AG09309 (cell line): ENCODE measurements around the gene SMIM20.
"Not testable (repeated sequence)": the region's sequence is repeated elsewhere in the genome, so short reads cannot be mapped to it uniquely, and the experiment has no call there.

Source experiments
- DNase-seq: peaks from one replicate; pipeline ENCODE4 v3.0.0-alpha.2; 2010; ENCODE audit warnings: low read depth
- H3K4me3 ChIP-seq: 2 replicates; pipeline ENCODE4 v1.5.1; 2011; ENCODE audit warnings: mild to moderate bottlenecking, low read depth, low read length, moderate library complexity; ENCODE audit not compliant: control insufficient read depth
- CTCF ChIP-seq: IDR thresholded peaks from 2 replicates; pipeline ENCODE4 v1.5.1; 2011; ENCODE audit warnings: mild to moderate bottlenecking, low read depth, low read length, inconsistent platforms; ENCODE audit not compliant: insufficient read depth, control insufficient read depth; ENCODE audit errors: missing control alignments

SMIM20 gene

GRCh38 chr4:25904748-25905082 lies 9.3 kb upstream of the SMIM20 start:
- H3K4me3 ChIP-seq: no peak overlapping the region
- no peak for DNase-seq
- no peak for TF ChIP-seq CTCF

- DNase-seq: no peak
- no peak for TF ChIP-seq CTCF
- H3K4me3 ChIP-seq: no peak overlapping the region
Measured at GRCh38 chr4:25905371-25905770, 8.6 kb upstream of the SMIM20 start.

- DNase-seq, H3K4me3 ChIP-seq: not testable (repeated sequence)
Measured at GRCh38 chr4:25906113-25906512, 7.9 kb upstream of the SMIM20 start.

GRCh38 chr4:25908491-25908901 lies 5.5 kb upstream of the SMIM20 start:
- H3K4me3 ChIP-seq: no peak overlapping the region
- peak; percentile 83 for DNase-seq
- TF ChIP-seq CTCF: no peak

- no peak overlapping the region for H3K4me3 ChIP-seq
- TF ChIP-seq CTCF: no peak
- no peak for DNase-seq
Measured at GRCh38 chr4:25911356-25911755, 2.7 kb upstream of the SMIM20 start.

- peak overlapping the region; percentile 96 for H3K4me3 ChIP-seq
- no peak for TF ChIP-seq CTCF
- DNase-seq: no peak
Measured at GRCh38 chr4:25913056-25913850, 767 bp upstream of the SMIM20 start.

- TF ChIP-seq CTCF: no peak
- no peak for DNase-seq
- peak overlapping the region; percentile 96 for H3K4me3 ChIP-seq
Measured at GRCh38 chr4:25914670-25915352, 791 bp downstream of the SMIM20 start.
